ENCODE results near the gene SPSB1.
A peak's percentile ranks its signal among the peaks of the same experiment; 100 is the strongest.

GRCh38 chr1:9400425-9401079 is 107.9 kb downstream of the SPSB1 start:
- TF ChIP-seq CTCF (IDR thresholded peaks at IDR 0.05), result peak in 2 of 5 experiments; percentile 19 to 33
- TF ChIP-seq POLR2AphosphoS5 (IDR thresholded peaks at IDR 0.05), result no peak
- TF ChIP-seq POLR2A (IDR thresholded peaks at IDR 0.05), result no peak
